NOMO-1 treated with DMSO at 0.1 percent for 48 hours (cell line): ENCODE results near the gene DHRS4L2.
"Not testable (repeated sequence)": the region's sequence is repeated elsewhere in the genome, so short reads cannot be mapped to it uniquely, and the experiment has no call there.

Experiments used
- DNase-seq: peaks from one replicate; lab custom pipeline; 2025; ENCODE audit not compliant: unreplicated experiment; lab: John Stamatoyannopoulos, UW

DHRS4L2 gene

GRCh38 chr14:23988607-23989363, at the start of gene DHRS4L2:
TSS of gene DHRS4L2 (plus strand) at chr14:23988929. CDS start at chr14:23988948, 19 bp downstream.
- peak; percentile 81 for DNase-seq

DNA sequence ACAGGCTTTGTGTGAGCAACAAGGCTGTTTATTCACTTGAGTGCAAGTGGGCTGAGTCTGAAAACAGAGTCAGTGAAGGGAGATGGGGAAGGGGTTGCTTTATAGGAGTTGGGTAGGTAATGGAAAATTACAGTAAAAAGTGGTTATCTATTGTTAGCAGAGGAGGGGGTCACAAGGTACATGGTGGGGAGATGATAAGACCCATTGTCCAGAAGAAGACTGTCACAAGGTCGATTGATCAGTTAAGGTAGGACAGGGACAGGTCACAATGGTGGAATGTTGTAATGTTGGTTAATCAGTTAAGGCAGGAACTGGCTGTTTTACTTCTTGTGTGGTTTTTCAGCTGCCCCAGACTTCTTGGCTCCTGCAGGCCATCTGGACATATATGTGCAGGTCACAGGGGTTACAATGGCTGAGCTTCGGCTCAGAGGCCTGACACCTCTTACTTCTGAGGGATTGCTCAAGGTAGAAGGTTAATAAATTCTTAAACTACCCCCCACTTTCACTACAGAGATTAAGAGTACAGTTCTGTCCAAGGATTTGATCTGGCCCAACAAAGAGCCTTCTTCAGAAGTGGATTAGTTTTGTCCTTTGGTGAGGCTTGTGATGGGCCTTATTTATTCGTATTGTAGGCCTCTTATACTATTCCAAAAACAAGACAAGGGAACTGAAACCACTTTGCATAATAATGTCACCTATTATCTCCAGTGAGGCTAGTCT, 49.0 kb upstream of the DHRS4L2 start:
- DNase-seq: no peak

DNA sequence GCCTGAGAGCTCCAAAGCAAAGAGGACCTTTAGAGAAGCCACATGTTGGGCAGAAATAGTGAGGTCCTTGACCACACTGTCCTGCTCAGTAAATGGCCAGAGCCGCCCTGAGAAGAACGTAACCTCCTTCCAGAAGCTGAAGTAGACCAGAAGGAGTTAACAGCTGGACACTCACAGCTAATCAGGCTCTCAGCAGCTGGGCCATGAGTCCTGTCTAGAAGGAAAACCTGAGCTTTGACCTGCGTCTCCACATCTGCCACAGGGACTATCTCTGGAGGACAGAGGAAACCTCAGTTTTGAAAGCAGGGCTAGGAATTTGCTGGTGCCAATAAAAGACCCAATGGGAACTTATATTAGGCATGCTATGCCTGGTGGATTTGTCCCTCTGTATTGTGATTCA, 47.5 kb upstream of the DHRS4L2 start:
- DNase-seq: no peak

GRCh38 chr14:23941669-23942068, 47.1 kb upstream of the DHRS4L2 start:
- DNase-seq: no peak

DNA sequence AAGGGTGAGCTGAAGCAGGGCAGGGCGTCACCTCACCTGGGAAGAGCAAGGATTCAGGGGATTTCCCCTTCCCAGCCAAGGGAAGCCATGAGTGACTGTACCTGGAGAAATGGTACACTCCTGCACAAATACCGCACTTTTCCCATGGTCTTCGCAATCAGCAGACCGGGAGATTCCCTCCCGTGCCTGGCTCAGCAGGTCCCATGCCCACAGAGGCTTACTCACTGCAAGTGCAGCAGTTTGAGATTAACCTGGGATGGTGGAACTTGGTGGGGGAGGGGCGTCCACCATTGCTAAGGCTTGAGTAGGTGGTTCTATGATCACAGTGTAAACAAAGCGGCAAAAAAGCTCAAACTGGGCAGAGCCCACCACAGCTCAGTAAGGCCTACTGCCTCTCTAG, 46.1 kb upstream of the DHRS4L2 start:
- no peak for DNase-seq

GRCh38 chr14:23949069-23949468, 39.7 kb upstream of the DHRS4L2 start:
- not testable (repeated sequence) for DNase-seq

DNA sequence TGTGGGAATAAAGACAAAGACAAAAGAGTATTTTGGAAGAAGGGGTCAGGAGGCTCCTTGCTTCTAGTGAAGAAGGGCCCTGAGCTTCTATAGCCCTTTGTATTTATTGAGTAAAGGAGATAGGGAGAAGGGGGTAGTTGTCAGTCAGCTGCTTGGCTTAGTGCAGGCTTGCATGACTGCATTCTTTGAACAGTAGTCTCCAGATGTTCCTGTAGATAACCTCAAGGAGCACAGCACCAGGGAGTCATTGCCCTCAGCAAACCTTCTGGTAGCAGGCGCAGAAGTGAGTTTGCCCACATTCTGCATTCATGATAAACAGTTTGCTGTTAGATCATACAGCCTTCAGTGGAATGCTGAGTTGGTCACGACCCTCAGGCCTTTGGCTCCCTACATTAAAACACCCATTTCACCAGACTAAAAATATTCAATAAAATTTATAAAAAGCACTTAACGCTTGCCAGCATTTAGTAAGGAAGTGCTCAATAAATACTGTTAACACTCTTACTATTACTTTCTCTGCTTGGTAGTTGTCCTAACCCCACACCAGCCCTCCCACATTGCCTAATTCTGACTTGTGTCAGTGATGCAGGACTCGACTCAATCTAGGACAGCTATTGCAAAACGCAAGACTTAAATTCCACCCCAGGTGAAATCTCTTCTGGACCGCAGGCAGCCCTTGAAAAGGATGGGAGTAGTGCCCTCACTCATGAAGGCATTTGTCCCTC, 38.2 kb upstream of the DHRS4L2 start:
- no peak for DNase-seq

DNA sequence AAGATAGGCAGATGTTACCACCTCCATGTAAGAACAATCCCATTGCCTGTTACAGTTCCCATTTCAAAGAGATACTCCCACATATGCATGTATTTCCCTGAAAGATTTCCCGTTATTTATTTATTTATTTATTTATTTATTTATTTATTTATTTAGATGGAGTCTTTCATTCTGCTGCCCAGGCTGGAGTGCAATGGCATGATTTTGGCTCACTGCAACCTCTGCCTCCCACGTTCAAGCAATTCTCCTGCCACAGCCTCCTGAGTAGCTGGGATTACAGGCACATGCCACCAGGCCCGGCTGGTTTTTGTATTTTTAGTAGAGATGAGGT, 37.6 kb upstream of the DHRS4L2 start:
- DNase-seq: not testable (repeated sequence)

GRCh38 chr14:23951590-23952201, 37.0 kb upstream of the DHRS4L2 start:
- DNase-seq: no peak

- not testable (repeated sequence) for DNase-seq
Observed at GRCh38 chr14:23953116-23953463, 35.6 kb upstream of the DHRS4L2 start.

DNA sequence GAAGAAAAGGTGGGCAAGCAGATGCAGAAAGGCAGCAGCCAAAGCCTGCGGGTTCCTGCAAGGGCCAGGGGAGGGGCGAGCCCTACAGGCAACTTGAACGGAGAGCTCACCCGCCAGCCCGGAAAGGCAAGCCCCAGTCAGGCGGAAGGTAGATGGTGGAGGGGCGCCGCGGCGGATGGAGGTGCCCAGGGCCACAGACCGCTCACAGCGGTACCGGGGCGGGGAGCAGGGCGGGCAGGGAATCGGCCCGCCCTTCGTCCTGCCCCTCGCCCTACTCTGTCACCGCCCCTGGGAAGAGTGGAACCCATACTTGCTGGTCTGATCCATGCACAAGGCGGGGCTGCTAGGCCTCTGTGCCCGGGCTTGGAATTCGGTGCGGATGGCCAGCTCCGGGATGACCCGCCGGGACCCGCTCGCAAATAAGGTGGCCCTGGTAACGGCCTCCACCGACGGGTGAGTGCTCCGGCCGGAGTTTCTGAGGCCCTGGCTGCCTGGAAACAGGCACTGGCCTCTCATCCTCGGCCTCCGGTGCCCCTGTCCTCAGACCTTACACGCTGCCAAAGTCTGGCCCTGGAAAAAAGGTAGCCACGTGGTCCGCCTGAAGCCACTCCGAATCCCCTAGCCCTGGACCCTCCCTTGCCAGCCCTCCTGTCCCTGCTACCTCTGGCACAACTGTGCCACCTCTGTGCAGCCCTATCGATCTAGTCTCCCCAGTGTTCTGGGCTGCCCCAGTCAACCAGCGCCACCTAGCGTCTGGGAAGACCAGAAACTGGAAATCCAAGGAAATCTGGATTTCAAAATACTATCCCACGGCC, 35.1 kb upstream of the DHRS4L2 start, which contains the start of gene DHRS4:
TSS of gene DHRS4 (plus strand) at position 307 of the 815 bp plus-strand sequence. CDS start at position 326, 19 bp downstream.
- peak; percentile 76 for DNase-seq

DNA sequence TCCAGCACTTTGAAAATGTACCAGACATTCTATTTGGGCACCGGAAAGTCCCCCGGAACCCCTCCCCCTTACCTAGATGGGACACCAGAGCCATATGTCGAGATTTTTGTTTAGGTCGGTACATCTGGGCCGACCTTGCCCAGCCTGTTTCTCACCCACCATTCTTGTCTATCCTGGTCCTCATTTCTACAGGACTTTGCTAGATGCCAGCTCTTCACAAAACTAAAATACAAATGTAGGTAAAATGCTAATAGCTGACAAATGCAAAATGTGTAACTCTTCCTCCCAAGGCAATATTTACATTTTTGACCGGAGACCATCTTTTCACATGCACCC, 34.5 kb upstream of the DHRS4L2 start:
- DNase-seq: not testable (repeated sequence)

- not testable (repeated sequence) for DNase-seq
Observed at GRCh38 chr14:23954965-23955364, 33.8 kb upstream of the DHRS4L2 start.

- not testable (repeated sequence) for DNase-seq
Observed at GRCh38 chr14:23955811-23956210, 32.9 kb upstream of the DHRS4L2 start.

- DNase-seq: not testable (repeated sequence)
Observed at GRCh38 chr14:23957913-23958569, 30.7 kb upstream of the DHRS4L2 start.

DNA sequence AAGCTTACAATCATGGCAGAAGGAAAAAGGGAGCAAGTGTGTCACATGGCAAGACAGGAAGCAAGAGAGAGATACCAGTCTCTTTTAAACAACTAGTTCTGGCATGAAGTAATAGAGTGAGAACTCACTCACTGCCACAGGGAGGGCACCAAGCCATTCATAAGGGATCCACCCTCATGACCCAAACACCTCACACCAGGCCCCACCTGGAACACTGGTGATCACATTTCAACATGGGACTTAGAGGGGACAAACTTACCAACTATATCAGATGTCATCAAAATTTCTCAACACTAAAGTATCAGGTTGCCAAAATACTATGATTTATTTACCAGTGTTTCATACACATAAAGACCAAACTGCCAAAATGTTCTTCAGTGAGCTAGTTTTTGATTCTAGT, 27.8 kb upstream of the DHRS4L2 start:
- not testable (repeated sequence) for DNase-seq

- not testable (repeated sequence) for DNase-seq
Observed at GRCh38 chr14:23961704-23962103, 27.0 kb upstream of the DHRS4L2 start.

DNA sequence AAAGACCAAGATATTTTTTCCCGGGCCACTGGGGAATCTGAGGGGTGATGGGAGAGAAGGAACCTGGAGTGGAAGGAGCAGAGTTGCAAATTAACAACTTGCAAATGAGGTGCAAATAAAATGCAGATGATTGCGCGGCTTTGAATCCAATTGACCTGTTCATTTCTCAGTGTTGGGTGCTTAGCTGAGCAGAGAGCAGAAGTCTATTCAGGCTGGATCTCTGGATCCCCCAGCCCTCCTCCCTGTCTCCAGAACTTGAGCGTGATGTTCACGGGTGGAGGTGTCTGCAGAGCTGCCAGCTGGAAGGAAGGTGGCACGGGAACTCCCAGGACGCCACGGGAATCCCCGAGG, 19.6 kb upstream of the DHRS4L2 start:
- DNase-seq: not testable (repeated sequence)

GRCh38 chr14:23969481-23970282, 19.0 kb upstream of the DHRS4L2 start:
- not testable (repeated sequence) for DNase-seq
